Aorta (tissue), 5 donors: ENCODE data around the gene MAML2. TPM values are rescaled to one million over a fixed set of nuclear protein-coding genes. Genes with fewer than 3 reads are reported as not detected.

Source experiments
- ATAC-seq: fragments of 200-7000 bp; cut with Tn5 transposase; one replicate; pipeline ENCODE4 v1.9.1; 2022; ENCODE audit warnings: moderate library complexity; ENCODE audit not compliant: low FRiP score
- DNase-seq, 2 donors: peaks; one replicate each; pipeline ENCODE4 v3.0.0-alpha.2; 2020
- H3K27ac ChIP-seq, 2 donors: one replicate each; pipeline ENCODE4 v1.5.1; 2013; ENCODE audit warnings: low read length in 2 of 2, mild to moderate bottlenecking in 2 of 2, moderate library complexity in 2 of 2, control low read depth in 1 of 2, inconsistent platforms in 1 of 2, low read depth in 1 of 2
- H3K27me3 ChIP-seq, 2 donors: one replicate each; pipeline ENCODE4 v1.6.1; 2013; ENCODE audit warnings: control low read depth in 1 of 2, low read length in 1 of 2, mild to moderate bottlenecking in 1 of 2, moderate library complexity in 1 of 2; ENCODE audit not compliant: insufficient read depth in 2 of 2, control insufficient read depth in 1 of 2
- H3K36me3 ChIP-seq, 2 donors: one replicate each; pipeline ENCODE4 v1.6.1; 2013; ENCODE audit warnings: control low read depth in 1 of 2, low read length in 1 of 2, mild to moderate bottlenecking in 1 of 2; ENCODE audit not compliant: insufficient read depth in 2 of 2, control insufficient read depth in 1 of 2
- H3K4me1 ChIP-seq, 2 donors: one replicate each; pipeline ENCODE4 v1.6.1; 2013; ENCODE audit warnings: low read length in 2 of 2, control low read depth in 1 of 2, mild to moderate bottlenecking in 1 of 2, moderate library complexity in 1 of 2; ENCODE audit not compliant: insufficient read depth in 2 of 2, control insufficient read depth in 1 of 2
- H3K4me3 ChIP-seq, 2 donors: one replicate each; pipeline ENCODE4 v1.5.1; 2013; ENCODE audit warnings: low read length in 2 of 2, control low read depth in 1 of 2, mild to moderate bottlenecking in 1 of 2
- H3K9me3 ChIP-seq: one replicate; pipeline ENCODE4 v1.6.1; 2013; ENCODE audit warnings: mild to moderate bottlenecking, low read length; ENCODE audit not compliant: control insufficient read depth
- WGBS, 2 donors: extraction: QIAGEN DNeasy Blood & Tissue Kit; methylation state at CpG; one replicate each; pipeline ENCODE4 v1.1.7; 2013; 5-methylcytosine and 5-hydroxymethylcytosine counted together
- intact Hi-C, 2 donors: fragments of 100-400 bp; cut with DNase I; formaldehyde crosslinking; loops; one replicate each; pipeline versions ENCODE4 v1.14.2 to v1.15.0; 2022
- polyA plus RNA-seq, 2 donors: library from polyadenylated mRNA; stranded (reverse); fragments of 200-250 nt; gene quantifications; one replicate each; pipeline ENCODE4 v1.2.3, GENCODE V29; 2013
- total RNA-seq, 2 donors: library from RNA; stranded (reverse); fragmentation: NEBNext Ultra II Directional; extraction: Animal tissue kit (Norgen Biotek cat#: 25700); gene quantifications; one replicate each; pipeline ENCODE4 v1.2.1, GENCODE V29; 2021
- donor health status: healthy with polysubstance abuse.
- donor health status: Bipolar disorder and iron deficiency.
- donor health status: DM: no; HTN: no; CAD: no.
- donor health status: DM: no; HTN: no; CAD: no.
- donor health status: DM: yes; HTN: yes; CAD: no.

The MAML2 gene
- total and polyA plus RNA-seq, 4 donors = 6.0 to 27.5 (median 14.0) TPM

DNA sequence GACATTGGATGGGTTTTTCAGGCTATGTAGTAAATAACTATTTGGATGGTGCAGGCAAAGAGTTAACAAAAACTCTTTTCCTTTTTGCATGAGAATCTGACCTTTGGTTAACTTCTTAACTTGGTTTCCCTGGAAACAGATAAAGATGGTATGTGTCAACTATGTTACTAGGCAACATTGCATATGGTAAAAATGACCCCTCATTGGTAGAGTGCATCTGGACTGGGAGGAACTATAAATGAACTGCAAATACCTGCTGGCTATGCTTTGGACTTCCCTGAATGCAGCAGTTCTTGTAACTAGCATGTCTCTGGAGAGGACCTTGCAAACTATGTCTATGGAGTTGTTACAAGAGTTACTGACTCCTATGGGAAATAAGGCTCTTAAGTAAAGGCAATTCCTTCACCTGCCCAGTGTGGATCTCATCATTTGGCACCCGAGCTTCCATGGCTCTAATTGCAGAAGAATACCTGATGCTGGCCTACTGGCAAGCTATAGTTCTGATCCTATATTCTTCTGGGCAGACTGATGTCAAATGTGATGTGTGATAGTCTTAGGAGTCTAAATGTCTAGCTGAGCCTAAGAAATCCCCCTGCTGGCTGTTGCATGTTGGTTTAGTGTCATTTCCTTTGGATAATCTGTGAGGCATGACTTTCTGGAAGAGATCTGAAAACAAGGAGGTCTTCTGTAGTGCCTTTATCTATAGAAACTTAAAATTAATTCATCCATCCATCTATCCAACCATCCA is 292.4 kb downstream of the MAML2 start:
- no peak overlapping the region for H3K4me3 ChIP-seq
- peaks cover 4 to 14% of the 10 kb centered on the region in 2 donors for H3K4me1 ChIP-seq
- WGBS, 2 donors = 94 to 96% methylated on average over 1 of the region's 1 CpG
- H3K27ac ChIP-seq = no peak overlapping the region
- H3K9me3 ChIP-seq = no peaks in the 10 kb centered on the region
- H3K27me3 ChIP-seq = no peaks in the 10 kb centered on the region
- no peak for ATAC-seq
- intact Hi-C loops = loop anchor here (5.0 to 10.0 kb wide), 4 partner anchors 102 to 292 kb away; partner anchors contain the start of gene MAML2 (in 1 of the 2)
- DNase-seq = no peak
- H3K36me3 ChIP-seq = no peaks in the 10 kb centered on the region

DNA sequence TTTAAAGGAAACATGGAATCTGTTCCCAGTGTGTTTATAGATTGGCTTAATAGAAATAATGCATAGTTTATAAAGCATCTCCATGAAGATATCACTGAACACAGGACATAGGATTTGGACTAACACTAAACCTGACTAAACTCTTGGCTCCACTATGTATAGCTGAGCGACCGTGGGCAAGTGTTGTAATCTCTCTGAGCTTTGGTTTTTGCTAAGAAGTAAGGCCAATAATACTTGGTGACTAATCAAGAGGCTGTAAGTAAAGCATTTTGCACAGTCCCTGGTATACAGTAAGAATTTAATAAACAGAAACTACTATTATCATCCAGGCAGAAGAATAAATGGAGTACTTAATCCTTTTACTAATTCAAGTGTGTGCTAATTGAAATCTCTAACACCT is 293.6 kb downstream of the MAML2 start:
- H3K9me3 ChIP-seq = no peaks in the 10 kb centered on the region
- H3K36me3 ChIP-seq = no peaks in the 10 kb centered on the region
- peaks cover 2 to 14% of the 10 kb centered on the region in 2 donors for H3K4me1 ChIP-seq
- no peak overlapping the region for H3K4me3 ChIP-seq
- no peaks in the 10 kb centered on the region for H3K27me3 ChIP-seq
- 69 to 72% methylated on average over 2 of the region's 2 CpGs for WGBS, 2 donors
- no peak for DNase-seq
- intact Hi-C loops = loop anchor here in 1 of 2 donors (5.0 kb wide), 1 partner anchor 127 kb away; the partner anchor contains the start of gene MTMR2
- no peak for ATAC-seq
- no peak overlapping the region for H3K27ac ChIP-seq

DNA sequence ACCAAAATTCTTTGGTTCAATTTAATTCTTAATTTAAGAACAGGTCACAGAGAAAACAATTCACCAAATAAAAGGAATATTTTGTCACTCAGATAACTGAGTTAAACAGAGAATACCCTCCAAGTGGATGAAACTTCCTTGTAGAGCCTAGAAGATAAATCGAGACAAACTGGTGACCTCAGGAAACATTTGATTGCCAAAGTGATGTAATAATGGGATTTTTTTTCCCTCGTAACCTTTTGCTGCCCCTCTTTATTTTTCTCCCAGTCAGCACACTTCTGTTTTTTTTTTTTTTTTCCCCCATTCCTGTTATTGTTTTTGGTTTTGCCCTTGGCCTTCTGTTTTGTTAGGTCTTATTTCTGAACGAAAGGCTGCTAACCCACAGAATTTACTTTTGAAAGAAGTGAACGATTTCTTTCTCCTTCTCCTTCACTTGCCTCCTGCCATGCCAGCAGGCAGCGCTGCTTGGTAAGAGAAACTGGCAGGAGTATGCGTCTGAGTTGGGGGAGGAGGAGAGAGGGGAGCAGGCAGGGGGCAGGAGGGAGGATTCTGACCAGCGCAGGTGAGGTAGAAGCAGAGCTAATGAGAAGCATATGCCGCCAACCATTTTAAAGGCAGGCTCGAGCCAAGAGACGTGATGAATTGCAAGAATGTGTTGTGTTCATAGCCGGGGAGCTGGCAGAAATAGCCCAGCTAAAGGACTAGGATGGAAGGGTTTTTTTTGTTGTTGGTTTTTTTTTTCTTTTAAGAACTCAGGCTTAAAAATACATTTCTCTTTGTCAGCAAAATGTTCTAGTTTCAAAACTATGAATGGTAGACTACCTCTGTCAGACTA is 297.2 kb downstream of the MAML2 start:
- H3K27ac ChIP-seq = peak overlapping the region; percentile 6 to 96
- no peaks in the 10 kb centered on the region for H3K27me3 ChIP-seq
- peak; percentile 77 to 85 for DNase-seq
- peak overlapping the region in 1 of 2 donors; percentile 12 for H3K4me3 ChIP-seq
- peak; percentile 85 for ATAC-seq
- no peaks in the 10 kb centered on the region for H3K36me3 ChIP-seq
- H3K9me3 ChIP-seq = no peaks in the 10 kb centered on the region
- H3K4me1 ChIP-seq = peaks cover 0 to 6% of the 10 kb centered on the region in 2 donors
- 3 to 7% methylated on average over 11 of the region's 11 CpGs for WGBS, 2 donors
- intact Hi-C loops = loop anchor here in 1 of 2 donors (2.0 to 5.0 kb wide), 2 partner anchors 124 to 297 kb away; partner anchors contain the start of genes MAML2 and MTMR2

DNA sequence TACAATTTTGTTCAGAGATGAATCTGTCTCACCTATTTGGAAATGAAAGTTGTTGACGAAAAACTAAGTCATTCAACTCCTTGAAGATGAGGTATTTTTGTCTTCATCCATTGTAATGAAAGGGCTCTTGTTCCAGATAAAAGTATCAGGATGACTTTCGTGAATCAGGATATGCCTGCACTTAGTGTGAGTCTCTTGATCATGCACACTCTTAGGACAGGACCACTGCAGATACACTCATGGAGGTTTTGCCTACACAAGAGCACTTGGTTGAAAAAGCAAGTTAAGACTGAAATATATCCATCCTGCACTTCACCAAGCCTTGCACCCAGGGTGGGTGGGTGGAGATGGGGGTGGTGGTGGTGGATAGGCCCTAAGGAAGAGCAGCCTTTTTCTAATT is 298.2 kb downstream of the MAML2 start:
- Histone ChIP-seq H3K4me1 (peaks cover 0 to 6% of the 10 kb centered on the region in 2 donors), H3K9me3 (no peaks in the 10 kb centered on the region), H3K27ac (no peak overlapping the region), H3K36me3 (no peaks in the 10 kb centered on the region), H3K27me3 (no peaks in the 10 kb centered on the region), H3K4me3 (no peak overlapping the region)
- ATAC-seq = no peak
- no peak for DNase-seq
- 94 to 95% methylated on average over 2 of the region's 2 CpGs for WGBS, 2 donors
- intact Hi-C loops = loop anchor here in 1 of 2 donors (5.0 kb wide), 1 partner anchor 122 kb away; the partner anchor contains the start of gene MTMR2

DNA sequence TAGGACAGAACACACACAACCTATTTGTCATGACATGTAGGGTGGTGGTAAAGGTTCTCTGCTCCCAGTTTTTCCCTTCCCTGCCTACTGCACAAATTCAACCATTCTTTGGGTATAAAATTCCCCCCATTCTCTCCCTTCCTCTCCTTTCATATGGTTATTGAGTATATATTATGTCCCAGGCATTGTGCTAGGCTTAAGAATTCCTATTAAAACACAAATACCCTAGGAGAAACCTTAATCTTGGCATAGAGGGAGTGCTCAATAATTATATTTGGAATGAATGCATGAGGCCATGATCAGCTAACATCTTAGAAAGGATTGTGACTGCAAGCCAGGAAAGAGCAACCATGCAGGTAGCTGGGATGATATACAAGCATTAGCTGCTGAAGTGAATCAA is 298.7 kb downstream of the MAML2 start:
- H3K9me3 ChIP-seq = no peaks in the 10 kb centered on the region
- no peak for DNase-seq
- intact Hi-C loops = no loop called here
- peaks cover 0 to 6% of the 10 kb centered on the region in 2 donors for H3K4me1 ChIP-seq
- H3K27ac ChIP-seq = no peak overlapping the region
- no peaks in the 10 kb centered on the region for H3K27me3 ChIP-seq
- no peaks in the 10 kb centered on the region for H3K36me3 ChIP-seq
- H3K4me3 ChIP-seq = no peak overlapping the region
- no peak for ATAC-seq

DNA sequence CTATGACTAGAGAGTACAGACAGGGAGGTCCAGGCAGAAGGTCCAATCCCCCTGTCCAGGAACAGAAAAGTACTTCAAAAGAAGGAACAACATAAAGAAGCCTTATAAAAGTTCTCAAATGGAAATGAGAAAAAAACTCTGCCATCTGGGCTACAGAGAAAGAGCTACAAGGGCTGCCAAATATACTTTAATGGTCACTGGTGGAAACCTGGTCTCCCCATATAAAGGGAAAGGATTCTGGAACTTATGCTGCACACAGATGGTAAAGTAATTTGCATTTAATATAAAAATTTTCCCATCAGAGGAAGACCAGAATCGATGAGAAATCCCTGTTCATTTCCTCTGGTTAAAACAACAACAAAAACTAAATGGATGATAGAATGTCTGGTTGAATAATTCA is 299.7 kb downstream of the MAML2 start:
- Histone ChIP-seq H3K36me3 (no peaks in the 10 kb centered on the region), H3K4me3 (no peak overlapping the region), H3K4me1 (peaks cover 0 to 6% of the 10 kb centered on the region in 2 donors), H3K27me3 (no peaks in the 10 kb centered on the region), H3K27ac (no peak overlapping the region), H3K9me3 (no peaks in the 10 kb centered on the region)
- ATAC-seq = no peak
- intact Hi-C loops = no loop called here
- no peak for DNase-seq
- WGBS, 2 donors = 70 to 72% methylated on average over 1 of the region's 1 CpG

DNA sequence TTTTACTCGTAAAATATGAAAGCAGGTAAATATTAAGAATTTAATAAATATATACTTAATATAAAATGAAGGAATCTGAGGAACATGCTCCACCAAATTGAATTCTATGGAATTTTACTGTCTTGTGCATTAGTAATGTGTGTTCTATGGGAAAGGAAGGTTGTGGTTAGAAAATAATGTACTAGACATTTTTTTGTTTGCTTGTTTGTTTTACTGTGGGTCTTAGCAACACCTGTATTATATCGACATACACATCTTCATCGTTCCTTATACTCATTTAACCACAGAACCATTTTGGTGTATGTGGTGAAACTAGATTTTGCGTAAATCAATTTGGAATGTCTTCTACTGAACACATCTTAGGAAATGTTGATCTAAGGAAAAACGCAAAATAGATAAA is 304.9 kb downstream of the MAML2 start:
- ATAC-seq = no peak
- no peak overlapping the region for H3K27ac ChIP-seq
- DNase-seq = no peak
- H3K9me3 ChIP-seq = no peaks in the 10 kb centered on the region
- H3K36me3 ChIP-seq = no peaks in the 10 kb centered on the region
- 81 to 86% methylated on average over 5 of the region's 5 CpGs for WGBS, 2 donors
- H3K27me3 ChIP-seq = no peaks in the 10 kb centered on the region
- intact Hi-C loops = no loop called here
- no peaks in the 10 kb centered on the region for H3K4me1 ChIP-seq
- no peak overlapping the region for H3K4me3 ChIP-seq

DNA sequence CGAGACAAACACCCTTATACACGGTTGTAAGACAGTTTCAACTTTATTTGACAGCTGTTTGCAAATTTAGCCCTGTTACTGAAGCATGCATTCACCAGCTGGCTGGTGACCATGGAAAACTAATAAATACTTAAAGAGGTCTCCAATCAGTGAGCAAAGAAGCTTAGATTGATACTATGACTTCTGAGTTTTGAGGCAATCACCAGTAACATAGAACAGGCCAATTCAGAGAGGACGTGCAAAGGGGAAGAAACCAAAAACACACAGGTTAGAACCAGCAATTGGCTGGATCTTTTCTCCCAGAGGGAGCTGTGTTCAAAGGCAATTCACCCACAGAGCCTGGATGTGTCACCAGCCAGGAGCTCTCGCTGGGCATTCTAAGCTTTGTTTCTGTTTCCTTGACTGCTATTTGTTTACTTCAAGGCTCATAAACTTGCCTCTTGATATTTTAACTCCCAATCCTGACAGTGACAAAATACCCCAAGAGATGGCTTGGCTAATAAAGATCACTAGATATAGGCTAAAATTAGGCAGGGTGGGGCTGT is 305.5 kb downstream of the MAML2 start:
- no peak for ATAC-seq
- no peaks in the 10 kb centered on the region for H3K27me3 ChIP-seq
- DNase-seq = no peak
- intact Hi-C loops = no loop called here
- H3K4me3 ChIP-seq = no peak overlapping the region
- WGBS, 2 donors = 47 to 54% methylated on average over 4 of the region's 4 CpGs
- H3K4me1 ChIP-seq = no peaks in the 10 kb centered on the region
- H3K36me3 ChIP-seq = no peaks in the 10 kb centered on the region
- no peaks in the 10 kb centered on the region for H3K9me3 ChIP-seq
- no peak overlapping the region for H3K27ac ChIP-seq
